ENCODE data around the gene GPR15. TPM values are rescaled to one million over a fixed set of nuclear protein-coding genes. Genes with fewer than 3 reads are reported as not detected.

The GPR15 gene
- total RNA-seq, 4 donors from 2014 or later: not detected

GRCh38 chr3:98581474-98581873, 49.7 kb downstream of the GPR15 start:
- H3K27ac ChIP-seq: no peak overlapping the region
- H3K4me1 ChIP-seq: no peaks in the 10 kb centered on the region
- no peak overlapping the region for H3K4me3 ChIP-seq
- 95% methylated on average over 1 of the region's 1 CpG for WGBS
- TF ChIP-seq, protein P1, sequence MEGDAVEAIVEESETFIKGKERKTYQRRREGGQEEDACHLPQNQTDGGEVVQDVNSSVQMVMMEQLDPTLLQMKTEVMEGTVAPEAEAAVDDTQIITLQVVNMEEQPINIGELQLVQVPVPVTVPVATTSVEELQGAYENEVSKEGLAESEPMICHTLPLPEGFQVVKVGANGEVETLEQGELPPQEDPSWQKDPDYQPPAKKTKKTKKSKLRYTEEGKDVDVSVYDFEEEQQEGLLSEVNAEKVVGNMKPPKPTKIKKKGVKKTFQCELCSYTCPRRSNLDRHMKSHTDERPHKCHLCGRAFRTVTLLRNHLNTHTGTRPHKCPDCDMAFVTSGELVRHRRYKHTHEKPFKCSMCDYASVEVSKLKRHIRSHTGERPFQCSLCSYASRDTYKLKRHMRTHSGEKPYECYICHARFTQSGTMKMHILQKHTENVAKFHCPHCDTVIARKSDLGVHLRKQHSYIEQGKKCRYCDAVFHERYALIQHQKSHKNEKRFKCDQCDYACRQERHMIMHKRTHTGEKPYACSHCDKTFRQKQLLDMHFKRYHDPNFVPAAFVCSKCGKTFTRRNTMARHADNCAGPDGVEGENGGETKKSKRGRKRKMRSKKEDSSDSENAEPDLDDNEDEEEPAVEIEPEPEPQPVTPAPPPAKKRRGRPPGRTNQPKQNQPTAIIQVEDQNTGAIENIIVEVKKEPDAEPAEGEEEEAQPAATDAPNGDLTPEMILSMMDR (IDR thresholded peaks at IDR 0.05): no peak
- TF ChIP-seq EP300 (IDR thresholded peaks at IDR 0.05): no peak
- no peak for TF ChIP-seq POLR2A (IDR thresholded peaks at IDR 0.05)
- TF ChIP-seq POLR2AphosphoS5 (IDR thresholded peaks at IDR 0.05): no peak
- H3K9me3 ChIP-seq: no peaks in the 10 kb centered on the region
- peaks cover 32% of the 10 kb centered on the region for H3K36me3 ChIP-seq
- H3K27me3 ChIP-seq: no peaks in the 10 kb centered on the region
- DNase-seq (ENCODE audit: low spot score in 2 of 2): no peak

- Histone ChIP-seq H3K4me1 (no peaks in the 10 kb centered on the region), H3K27me3 (no peaks in the 10 kb centered on the region), H3K27ac (no peak overlapping the region), H3K4me3 (no peak overlapping the region), H3K9me3 (no peaks in the 10 kb centered on the region), H3K36me3 (peaks cover 28% of the 10 kb centered on the region)
- TF ChIP-seq POLR2AphosphoS5 (IDR thresholded peaks at IDR 0.05): no peak
- no peak for TF ChIP-seq EP300 (IDR thresholded peaks at IDR 0.05)
- TF ChIP-seq, protein P1 (IDR thresholded peaks at IDR 0.05): no peak
- TF ChIP-seq POLR2A (IDR thresholded peaks at IDR 0.05): no peak
- 90% methylated on average over 1 of the region's 1 CpG for WGBS
- DNase-seq (ENCODE audit: low spot score in 2 of 2): no peak
Observed at GRCh38 chr3:98582042-98582441, 50.3 kb downstream of the GPR15 start.

- Histone ChIP-seq H3K27ac (no peak overlapping the region), H3K4me3 (no peak overlapping the region), H3K4me1 (no peaks in the 10 kb centered on the region), H3K36me3 (peaks cover 17% of the 10 kb centered on the region), H3K9me3 (no peaks in the 10 kb centered on the region), H3K27me3 (no peaks in the 10 kb centered on the region)
- WGBS: 86% methylated on average over 4 of the region's 4 CpGs
- no peak for DNase-seq (ENCODE audit: low spot score in 2 of 2)
- TF ChIP-seq, protein P1 (IDR thresholded peaks at IDR 0.05): no peak
- TF ChIP-seq EP300 (IDR thresholded peaks at IDR 0.05): no peak
Observed at GRCh38 chr3:98583766-98584165, 52.0 kb downstream of the GPR15 start.

Other genes starting within 250 kb of the GPR15 start
- not detected for gene OR5H2, start 249.5 kb upstream of the GPR15 start, total RNA-seq
- not detected for gene OR5K4, start 178.1 kb upstream of the GPR15 start, total RNA-seq
- gene OR5K3, start 141.3 kb upstream of the GPR15 start, total RNA-seq: not detected
- not detected for gene OR5K1, start 68.8 kb upstream of the GPR15 start, total RNA-seq
- not detected for gene OR5K2, start 34.3 kb upstream of the GPR15 start, total RNA-seq
- 100 to 1,000 TPM; 137 to 319 (median 159) TPM for gene CLDND1, start 9.1 kb upstream of the GPR15 start, total RNA-seq
- gene CPOX, start 61.6 kb downstream of the GPR15 start, total RNA-seq: 10 to 100 TPM; 13.2 to 41.3 (median 21.7) TPM
- gene ST3GAL6, start 231.4 kb downstream of the GPR15 start, total RNA-seq: 10 to 100 TPM; 13.1 to 48.0 (median 20.6) TPM